Ovary (tissue), 9 donors: ENCODE data around the gene NFIA. TPM values are rescaled to one million over a fixed set of nuclear protein-coding genes. Genes with fewer than 3 reads are reported as not detected.
A peak's percentile ranks its signal among the peaks of the same experiment; 100 is the strongest.

ENCODE experiments used
- DNase-seq, 5 donors: peaks; one replicate each; pipeline ENCODE4 v3.0.0-alpha.2; 2019 to 2020
- H3K27ac ChIP-seq, 2 donors: fragments of 200-600 bp; one replicate each; pipeline versions ENCODE4 v1.5.1 to v1.8.0; 2019 to 2022
- H3K27me3 ChIP-seq: fragments of 200-600 bp; one replicate; pipeline ENCODE4 v1.8.0; 2022
- H3K36me3 ChIP-seq: fragments of 200-600 bp; sonication (generic); one replicate; pipeline ENCODE4 v1.5.1; 2019
- H3K4me1 ChIP-seq: one replicate; pipeline ENCODE4 v1.8.1; 2013; ENCODE audit warnings: mild to moderate bottlenecking, moderate library complexity; ENCODE audit not compliant: insufficient read depth
- H3K4me3 ChIP-seq: fragments of 200-600 bp; sonication (generic); one replicate; pipeline ENCODE4 v1.5.1; 2017
- H3K9me3 ChIP-seq, 2 donors: fragments of 200-600 bp in 1 of 2; sonication (generic) in 1 of 2; one replicate each; pipeline versions ENCODE4 v1.5.1 to v1.8.1; 2013 to 2019; ENCODE audit warnings: mild to moderate bottlenecking in 1 of 2, moderate library complexity in 1 of 2
- CTCF ChIP-seq, 3 donors: fragments of 450-650 bp in 2 of 3; fragments of 200-600 bp in 1 of 3; IDR thresholded peaks; one replicate each; pipeline versions ENCODE4 v1.5.1 to v1.8.0; 2016 to 2022; ENCODE audit warnings: antibody characterized with exemption in 3 of 3, mild to moderate bottlenecking in 1 of 3
- EP300 ChIP-seq: sonication (generic); formaldehyde crosslinking; IDR thresholded peaks from one replicate; pipeline ENCODE4 v1.6.1; 2017; ENCODE audit warnings: antibody characterized with exemption
- POLR2A ChIP-seq: fragments of 450-650 bp; IDR thresholded peaks from one replicate; pipeline ENCODE4 v1.6.1; 2017; ENCODE audit warnings: antibody characterized with exemption, mild to moderate bottlenecking, moderate library complexity
- WGBS, 3 donors: extraction: QIAGEN DNeasy Blood & Tissue Kit in 1 of 3; methylation state at CpG; one replicate each; pipeline versions ENCODE4 v1.1.5 to v1.1.7; 2013 to 2017; 5-methylcytosine and 5-hydroxymethylcytosine counted together
- intact Hi-C, 4 donors: fragments of 100-400 bp; cut with DNase I; formaldehyde crosslinking; loops; one replicate each; pipeline versions ENCODE4 v1.11.0 to v1.15.1; 2022 to 2023
- polyA plus RNA-seq, 2 donors: library from polyadenylated mRNA; stranded (reverse); fragments of 200-250 nt in 1 of 2; fragments of 350-450 nt in 1 of 2; fragmentation: Illumina TruSeq in 1 of 2; extraction: RNeasy Lipid Tissue Mini Kit (QIAGEN cat#74804) in 1 of 2; gene quantifications; one replicate each; pipeline ENCODE4 v1.2.3, GENCODE V29; 2013 to 2014
- total RNA-seq, 7 donors: library from RNA; depleted of rRNA in 2 of 7; stranded (reverse); fragments of >200 nt in 2 of 7; fragmentation: NEBNext Ultra II Directional in 3 of 7; extraction: Animal tissue kit (Norgen Biotek cat#: 25700) in 3 of 7; gene quantifications; one replicate each; pipeline versions ENCODE4 v1.1.0 to v1.2.4, GENCODE V29; 2016 to 2023
- donor health status: DM: no; HTN: no; CAD: no; lungs with moderate emphysema.
- donor health status: DM: no; HTN: no; CAD: no.
- donor health status: Bipolar disorder and iron deficiency.
- donor health status: DM: yes; HTN: yes; CAD: no.
- donor health status: DM: no; HTN: no; CAD: no.
- donor health status: DM: yes; HTN: yes; CAD: no.

Gene NFIA
- total and polyA plus RNA-seq, 9 donors: 11.8 to 115 (median 80.9) TPM

GRCh38 chr1:61119085-61119484 lies 36.7 kb downstream of the NFIA start:
- no peak for TF ChIP-seq CTCF (IDR thresholded peaks at IDR 0.05)
- no peak for TF ChIP-seq POLR2A
- TF ChIP-seq EP300: no peak
- H3K27ac ChIP-seq: no peak overlapping the region
- intact Hi-C loops: no loop called here
- 60 to 83% (median 82%) methylated on average over 3 of the region's 3 CpGs for WGBS, 3 donors
- H3K4me1 ChIP-seq: peaks cover 3% of the 10 kb centered on the region
- no peaks in the 10 kb centered on the region for H3K36me3 ChIP-seq
- no peaks in the 10 kb centered on the region for H3K9me3 ChIP-seq
- no peak for DNase-seq
- H3K4me3 ChIP-seq: no peak overlapping the region
- H3K27me3 ChIP-seq: no peaks in the 10 kb centered on the region

DNA sequence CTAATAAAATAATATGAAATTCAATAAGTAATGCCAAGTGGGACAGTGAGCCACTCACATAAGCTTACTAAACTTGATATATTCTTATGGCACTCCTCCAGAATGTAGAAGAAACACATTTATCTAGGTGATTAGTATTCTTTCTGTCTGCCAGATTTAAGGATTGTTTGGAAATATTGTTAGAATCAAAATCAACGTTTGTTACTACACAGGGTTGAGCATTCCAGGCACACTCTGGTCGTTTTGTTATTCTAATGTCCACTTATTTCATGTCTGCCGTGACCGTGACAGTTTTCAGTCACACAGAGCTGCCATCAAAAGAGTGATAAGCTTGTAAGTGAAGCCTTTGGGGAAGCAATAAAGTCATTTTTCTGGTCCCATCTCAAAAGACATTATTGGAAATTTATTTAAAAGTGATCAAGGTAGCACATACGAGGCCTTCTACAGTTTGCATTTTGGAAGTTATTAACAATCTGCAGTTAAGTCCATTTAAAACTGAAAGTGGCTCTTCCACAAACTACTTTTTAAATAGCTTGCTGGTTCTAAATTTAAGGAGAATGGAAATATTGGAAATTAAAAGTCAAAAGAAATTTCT lies 38.0 kb downstream of the NFIA start:
- Histone ChIP-seq H3K4me3 (peak overlapping the region; percentile 1), H3K27ac (no peak overlapping the region), H3K27me3 (no peaks in the 10 kb centered on the region), H3K9me3 (no peaks in the 10 kb centered on the region), H3K4me1 (peaks cover 5% of the 10 kb centered on the region), H3K36me3 (no peaks in the 10 kb centered on the region)
- no peak for DNase-seq
- TF ChIP-seq CTCF (IDR thresholded peaks at IDR 0.05) (no peak), EP300 (no peak), POLR2A (no peak)
- intact Hi-C loops: no loop called here
- WGBS, 3 donors: 22 to 28% (median 22%) methylated on average over 5 of the region's 5 CpGs

GRCh38 chr1:61120998-61121397 lies 38.6 kb downstream of the NFIA start:
- Histone ChIP-seq H3K36me3 (no peaks in the 10 kb centered on the region), H3K27ac (no peak overlapping the region), H3K27me3 (no peaks in the 10 kb centered on the region), H3K4me1 (peaks cover 5% of the 10 kb centered on the region), H3K4me3 (no peak overlapping the region), H3K9me3 (no peaks in the 10 kb centered on the region)
- no peak for DNase-seq
- TF ChIP-seq EP300: no peak
- no peak for TF ChIP-seq CTCF (IDR thresholded peaks at IDR 0.05)
- TF ChIP-seq POLR2A: no peak
- 10 to 13% (median 13%) methylated on average over 2 of the region's 2 CpGs for WGBS, 3 donors
- intact Hi-C loops: no loop called here

GRCh38 chr1:61121631-61122030 lies 39.3 kb downstream of the NFIA start:
- Histone ChIP-seq H3K27ac (no peak overlapping the region), H3K9me3 (no peaks in the 10 kb centered on the region), H3K4me3 (no peak overlapping the region), H3K27me3 (no peaks in the 10 kb centered on the region), H3K36me3 (no peaks in the 10 kb centered on the region), H3K4me1 (peaks cover 2% of the 10 kb centered on the region)
- DNase-seq: no peak
- TF ChIP-seq CTCF (IDR thresholded peaks at IDR 0.05) (no peak), EP300 (no peak), POLR2A (no peak)
- intact Hi-C loops: no loop called here
